ENCODE data around the gene ARHGAP1. TPM values are rescaled to one million over a fixed set of nuclear protein-coding genes. Genes with fewer than 3 reads are reported as not detected.

Gene ARHGAP1
- total RNA-seq, 1 experiment from 2014 or later: 64.2 TPM

GRCh38 chr11:46662366-46662765, 38.1 kb downstream of the ARHGAP1 start:
- no peak for DNase-seq
- intact Hi-C loops (cut with micrococcal nuclease; ENCODE audit: unreplicated experiment): no loop called here
- TF ChIP-seq CTCF (conservative IDR thresholded peaks at IDR 0.05) (no peak), EZH2 (IDR thresholded peaks at IDR 0.05; ENCODE audit: low read depth) (no peak)
- Histone ChIP-seq H4K20me1 (ENCODE audit: insufficient read depth) (0 out of 2 replicates have a peak, but pooled peaks cover 3% of the 10 kb centered on the region), H3K9me2 (ENCODE audit: insufficient read depth) (no peaks in the 10 kb centered on the region), H3F3A (ENCODE audit: insufficient read depth, low read depth) (peaks cover 6% of the 10 kb centered on the region; the same call in 1 of the 2 replicates), H3K4me2 (no peak overlapping the region), H2AFZ (no peak overlapping the region), H3K27ac (no peak overlapping the region), H3K79me2 (ENCODE audit: low read depth) (no peaks in the 10 kb centered on the region), H3K4me1 (replicated peaks; ENCODE audit: insufficient read depth) (no peaks in the 10 kb centered on the region), H3K9me3 (ENCODE audit: insufficient read depth, low read depth) (no peaks in the 10 kb centered on the region), H3K4me3 (no peak overlapping the region), H3K27me3 (ENCODE audit: insufficient read depth, low read depth) (no peaks in the 10 kb centered on the region), H3K36me3 (ENCODE audit: low read depth) (peaks cover 26% of the 10 kb centered on the region)
- CTCF ChIA-PET: no interaction called here
- no TSS peak for BruUV-seq (replicated peaks)
- POLR2A ChIA-PET (ENCODE audit: unreplicated experiment): no interaction called here

- DNase-seq: no peak
- CTCF ChIA-PET: no interaction called here
- H3K27me3 ChIP-seq (ENCODE audit: insufficient read depth, low read depth): no peaks in the 10 kb centered on the region
- no peak for TF ChIP-seq CTCF (conservative IDR thresholded peaks at IDR 0.05)
- no peak for TF ChIP-seq EZH2 (IDR thresholded peaks at IDR 0.05; ENCODE audit: low read depth)
- H3K4me3 ChIP-seq: no peak overlapping the region
- no peaks in the 10 kb centered on the region for H3K4me1 ChIP-seq (replicated peaks; ENCODE audit: insufficient read depth)
- no TSS peak for BruUV-seq (replicated peaks)
- H3K27ac ChIP-seq: no peak overlapping the region
- H3F3A ChIP-seq (ENCODE audit: insufficient read depth, low read depth): peaks cover 6% of the 10 kb centered on the region; the same call in 1 of the 2 replicates
- H3K36me3 ChIP-seq (ENCODE audit: low read depth): peaks cover 26% of the 10 kb centered on the region
- intact Hi-C loops (cut with micrococcal nuclease; ENCODE audit: unreplicated experiment): no loop called here
- POLR2A ChIA-PET (ENCODE audit: unreplicated experiment): no interaction called here
- H2AFZ ChIP-seq: no peak overlapping the region
- no peaks in the 10 kb centered on the region for H3K79me2 ChIP-seq (ENCODE audit: low read depth)
- H3K4me2 ChIP-seq: no peak overlapping the region
- no peaks in the 10 kb centered on the region for H3K9me3 ChIP-seq (ENCODE audit: insufficient read depth, low read depth)
- H4K20me1 ChIP-seq (ENCODE audit: insufficient read depth): 0 out of 2 replicates have a peak, but pooled peaks cover 3% of the 10 kb centered on the region
- H3K9me2 ChIP-seq (ENCODE audit: insufficient read depth): no peaks in the 10 kb centered on the region
Measured at GRCh38 chr11:46661836-46662235, 38.6 kb downstream of the ARHGAP1 start.

- no peaks in the 10 kb centered on the region for H3K9me2 ChIP-seq (ENCODE audit: insufficient read depth)
Measured at GRCh38 chr11:46659908-46660307, 40.5 kb downstream of the ARHGAP1 start.

More at GRCh38 chr11:46659908-46660307, 40.5 kb downstream of the ARHGAP1 start:
- Histone ChIP-seq H2AFZ (no peak overlapping the region), H3K4me3 (no peak overlapping the region), H3K9me3 (ENCODE audit: insufficient read depth, low read depth) (no peaks in the 10 kb centered on the region), H3K36me3 (ENCODE audit: low read depth) (peaks cover 37% of the 10 kb centered on the region), H4K20me1 (ENCODE audit: insufficient read depth) (no peaks in the 10 kb centered on the region), H3K79me2 (ENCODE audit: low read depth) (no peaks in the 10 kb centered on the region), H3K4me2 (no peak overlapping the region), H3K27me3 (ENCODE audit: insufficient read depth, low read depth) (no peaks in the 10 kb centered on the region), H3K4me1 (replicated peaks; ENCODE audit: insufficient read depth) (no peaks in the 10 kb centered on the region), H3F3A (ENCODE audit: insufficient read depth, low read depth) (peaks cover 6% of the 10 kb centered on the region), H3K27ac (no peak overlapping the region)
- TF ChIP-seq EZH2 (IDR thresholded peaks at IDR 0.05; ENCODE audit: low read depth) (no peak), CTCF (conservative IDR thresholded peaks at IDR 0.05) (no peak)
- ChIA-PET POLR2A (ENCODE audit: unreplicated experiment) (no interaction called here), CTCF (no interaction called here)
- DNase-seq: no peak
- BruUV-seq (replicated peaks): no TSS peak
- intact Hi-C loops (cut with micrococcal nuclease; ENCODE audit: unreplicated experiment): no loop called here
